GM23338 (cell line): Measurements from ENCODE around the gene CMTM2. TPM values are rescaled to one million over a fixed set of nuclear protein-coding genes. Genes with fewer than 3 reads are reported as not detected.

Experiments used
- CREB1 ChIP-seq: fragments of 250-450 bp; sonication (Bioruptor Pico); IDR thresholded peaks from 2 replicates; pipeline ENCODE4 v1.5.0; 2020; ENCODE audit warnings: low read depth, mild to moderate bottlenecking, moderate library complexity
- EZH2 ChIP-seq: fragments of 200-600 bp; sonication (generic); IDR thresholded peaks from one replicate; pipeline ENCODE4 v1.8.0; 2017; ENCODE audit warnings: antibody characterized with exemption, mild to moderate bottlenecking, low read depth; ENCODE audit not compliant: unreplicated experiment
- EZH2phosphoT487 ChIP-seq: fragments of 200-600 bp; sonication (generic); IDR thresholded peaks from one replicate; pipeline ENCODE4 v1.8.1; 2018; ENCODE audit warnings: antibody characterized with exemption; ENCODE audit not compliant: unreplicated experiment
- JUNB ChIP-seq: IDR thresholded peaks from one replicate; pipeline ENCODE4 v1.6.1; 2016; ENCODE audit warnings: antibody characterized with exemption; ENCODE audit not compliant: unreplicated experiment
- NANOG ChIP-seq: IDR thresholded peaks from 2 replicates; pipeline ENCODE4 v1.6.1; 2016; ENCODE audit warnings: antibody characterized with exemption, borderline replicate concordance
- polyA plus RNA-seq: library from polyadenylated mRNA; unstranded; fragments of >200 nt; fragmentation: Nextera tagmentation; extraction: Ambion mirVana; gene quantifications from 2 replicates; pipeline ENCODE4 v1.2.1, GENCODE V29; 2016
- small RNA-seq: library from RNA; depleted of rRNA; stranded (forward); fragments of <200 nt; gene quantifications from one replicate; pipeline ENCODE3, GENCODE V24; 2014; ENCODE audit warnings: low replicate concordance
- total RNA-seq: library from RNA; depleted of rRNA; stranded (reverse); fragments of >200 nt; shearing (Covaris generic); gene quantifications from 2 replicates; pipeline ENCODE4 v1.2.3, GENCODE V29; 2014; rRNA removed
- TF ChIP-seq, protein P1 (sequence below): IDR thresholded peaks from one replicate; pipeline ENCODE4 v1.6.1; 2018; ENCODE audit warnings: antibody characterized with exemption; ENCODE audit not compliant: unreplicated experiment

The CMTM2 gene
- total and polyA plus RNA-seq, 2 experiments from 2014 or later = not detected

DNA sequence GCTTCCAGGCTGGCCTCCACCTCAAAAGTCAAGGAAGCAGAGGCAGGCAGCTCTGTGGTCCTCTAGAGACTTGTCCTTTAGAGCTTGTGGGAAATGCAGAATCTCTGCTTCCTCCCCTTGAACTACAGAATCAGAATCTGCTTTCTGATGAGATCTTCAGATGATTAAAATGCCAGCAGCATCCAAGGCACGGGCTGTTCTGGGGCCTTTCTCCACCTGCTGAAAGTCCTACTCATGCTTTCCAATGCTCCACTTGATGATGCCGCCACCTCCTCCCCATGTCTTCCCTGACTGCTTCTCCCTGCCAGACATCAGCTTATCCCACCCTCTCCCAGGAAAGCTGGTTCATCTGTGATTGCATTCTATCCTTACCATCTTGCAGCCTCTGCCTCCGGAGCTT, 58.5 kb downstream of the CMTM2 start (continued):
- TF ChIP-seq JUNB (no peak), CREB1 (no peak), NANOG (no peak), EZH2 (no peak), EZH2phosphoT487 (no peak)
- TF ChIP-seq, protein P1, sequence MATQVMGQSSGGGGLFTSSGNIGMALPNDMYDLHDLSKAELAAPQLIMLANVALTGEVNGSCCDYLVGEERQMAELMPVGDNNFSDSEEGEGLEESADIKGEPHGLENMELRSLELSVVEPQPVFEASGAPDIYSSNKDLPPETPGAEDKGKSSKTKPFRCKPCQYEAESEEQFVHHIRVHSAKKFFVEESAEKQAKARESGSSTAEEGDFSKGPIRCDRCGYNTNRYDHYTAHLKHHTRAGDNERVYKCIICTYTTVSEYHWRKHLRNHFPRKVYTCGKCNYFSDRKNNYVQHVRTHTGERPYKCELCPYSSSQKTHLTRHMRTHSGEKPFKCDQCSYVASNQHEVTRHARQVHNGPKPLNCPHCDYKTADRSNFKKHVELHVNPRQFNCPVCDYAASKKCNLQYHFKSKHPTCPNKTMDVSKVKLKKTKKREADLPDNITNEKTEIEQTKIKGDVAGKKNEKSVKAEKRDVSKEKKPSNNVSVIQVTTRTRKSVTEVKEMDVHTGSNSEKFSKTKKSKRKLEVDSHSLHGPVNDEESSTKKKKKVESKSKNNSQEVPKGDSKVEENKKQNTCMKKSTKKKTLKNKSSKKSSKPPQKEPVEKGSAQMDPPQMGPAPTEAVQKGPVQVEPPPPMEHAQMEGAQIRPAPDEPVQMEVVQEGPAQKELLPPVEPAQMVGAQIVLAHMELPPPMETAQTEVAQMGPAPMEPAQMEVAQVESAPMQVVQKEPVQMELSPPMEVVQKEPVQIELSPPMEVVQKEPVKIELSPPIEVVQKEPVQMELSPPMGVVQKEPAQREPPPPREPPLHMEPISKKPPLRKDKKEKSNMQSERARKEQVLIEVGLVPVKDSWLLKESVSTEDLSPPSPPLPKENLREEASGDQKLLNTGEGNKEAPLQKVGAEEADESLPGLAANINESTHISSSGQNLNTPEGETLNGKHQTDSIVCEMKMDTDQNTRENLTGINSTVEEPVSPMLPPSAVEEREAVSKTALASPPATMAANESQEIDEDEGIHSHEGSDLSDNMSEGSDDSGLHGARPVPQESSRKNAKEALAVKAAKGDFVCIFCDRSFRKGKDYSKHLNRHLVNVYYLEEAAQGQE = no peak

Small RNA genes within 50 kb of the gene (small RNA-seq; reads per million reads assigned to genes)
- gene CKLF-CMTM1 = 0.07 reads per million

Other genes with a start within 250 kb of the CMTM2 start
- gene CDH5, start 212.8 kb upstream of the CMTM2 start, total RNA-seq = not detected in 2 replicates
- gene CDH5, start 212.8 kb upstream of the CMTM2 start, polyA plus RNA-seq = 0.18 TPM in 1 of 2 replicates, not detected in the other
- gene BEAN1, start 152.2 kb upstream of the CMTM2 start, total RNA-seq = 0.07 TPM in 1 of 2 replicates, not detected in the other
- 0.10 TPM in 1 of 2 replicates, not detected in the other for gene BEAN1, start 152.2 kb upstream of the CMTM2 start, polyA plus RNA-seq
- gene TK2, start 29.3 kb upstream of the CMTM2 start, total RNA-seq = 4.2 and 5.4 TPM in 2 replicates
- gene TK2, start 29.3 kb upstream of the CMTM2 start, polyA plus RNA-seq = 1.4 and 1.8 TPM in 2 replicates
- 15.7 and 25.5 TPM in 2 replicates for gene CKLF, start 26.9 kb upstream of the CMTM2 start, total RNA-seq
- 60.0 and 61.5 TPM in 2 replicates for gene CKLF, start 26.9 kb upstream of the CMTM2 start, polyA plus RNA-seq
- gene CMTM1, start 13.0 kb upstream of the CMTM2 start, total RNA-seq = 1.4 TPM in 1 of 2 replicates, not detected in the other
- gene CMTM1, start 13.0 kb upstream of the CMTM2 start, polyA plus RNA-seq = 1.8 and 1.9 TPM in 2 replicates
- gene CMTM3, start 25.2 kb downstream of the CMTM2 start, total RNA-seq = 16.4 and 20.0 TPM in 2 replicates
- gene CMTM3, start 25.2 kb downstream of the CMTM2 start, polyA plus RNA-seq = 16.6 and 17.5 TPM in 2 replicates
- gene CMTM4, start 117.3 kb downstream of the CMTM2 start, total RNA-seq = 54.1 and 77.0 TPM in 2 replicates
- 14.1 and 14.4 TPM in 2 replicates for gene CMTM4, start 117.3 kb downstream of the CMTM2 start, polyA plus RNA-seq
- 73.9 and 113 TPM in 2 replicates for gene DYNC1LI2, start 172.1 kb downstream of the CMTM2 start, total RNA-seq
- gene DYNC1LI2, start 172.1 kb downstream of the CMTM2 start, polyA plus RNA-seq = 73.4 and 85.9 TPM in 2 replicates
- not detected in 2 replicates for gene TERB1, start 222.1 kb downstream of the CMTM2 start, total RNA-seq
- gene TERB1, start 222.1 kb downstream of the CMTM2 start, polyA plus RNA-seq = not detected in 2 replicates